GM12801 (cell line): ENCODE results near the gene RFX8.

Experiments used
- TF ChIP-seq, protein P1 (sequence below): IDR thresholded peaks from one replicate; pipeline ENCODE4 v1.5.1; 2011; ENCODE audit warnings: control low read depth; ENCODE audit not compliant: insufficient read length; ENCODE audit errors: extremely low read depth

Gene RFX8

DNA sequence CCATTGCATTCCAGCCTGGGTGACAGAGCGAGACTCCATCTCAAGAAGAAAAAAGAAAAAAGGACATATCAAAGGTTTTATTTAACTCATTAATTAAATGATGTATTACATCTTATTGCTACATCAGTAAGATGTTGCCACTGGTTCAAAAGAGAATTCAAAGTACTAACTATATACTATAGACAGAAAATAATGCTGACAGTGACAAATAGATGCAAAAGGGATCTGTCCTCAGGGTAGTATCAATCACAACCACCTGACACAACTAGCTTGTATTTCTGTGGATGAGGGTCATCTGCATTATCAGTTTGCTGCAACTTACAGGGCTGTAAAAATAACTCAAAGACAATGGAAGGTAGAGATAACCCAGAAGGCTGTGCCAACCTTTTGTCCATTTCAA lies 71.2 kb downstream of the RFX8 start:
- TF ChIP-seq, protein P1, sequence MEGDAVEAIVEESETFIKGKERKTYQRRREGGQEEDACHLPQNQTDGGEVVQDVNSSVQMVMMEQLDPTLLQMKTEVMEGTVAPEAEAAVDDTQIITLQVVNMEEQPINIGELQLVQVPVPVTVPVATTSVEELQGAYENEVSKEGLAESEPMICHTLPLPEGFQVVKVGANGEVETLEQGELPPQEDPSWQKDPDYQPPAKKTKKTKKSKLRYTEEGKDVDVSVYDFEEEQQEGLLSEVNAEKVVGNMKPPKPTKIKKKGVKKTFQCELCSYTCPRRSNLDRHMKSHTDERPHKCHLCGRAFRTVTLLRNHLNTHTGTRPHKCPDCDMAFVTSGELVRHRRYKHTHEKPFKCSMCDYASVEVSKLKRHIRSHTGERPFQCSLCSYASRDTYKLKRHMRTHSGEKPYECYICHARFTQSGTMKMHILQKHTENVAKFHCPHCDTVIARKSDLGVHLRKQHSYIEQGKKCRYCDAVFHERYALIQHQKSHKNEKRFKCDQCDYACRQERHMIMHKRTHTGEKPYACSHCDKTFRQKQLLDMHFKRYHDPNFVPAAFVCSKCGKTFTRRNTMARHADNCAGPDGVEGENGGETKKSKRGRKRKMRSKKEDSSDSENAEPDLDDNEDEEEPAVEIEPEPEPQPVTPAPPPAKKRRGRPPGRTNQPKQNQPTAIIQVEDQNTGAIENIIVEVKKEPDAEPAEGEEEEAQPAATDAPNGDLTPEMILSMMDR: no peak

DNA sequence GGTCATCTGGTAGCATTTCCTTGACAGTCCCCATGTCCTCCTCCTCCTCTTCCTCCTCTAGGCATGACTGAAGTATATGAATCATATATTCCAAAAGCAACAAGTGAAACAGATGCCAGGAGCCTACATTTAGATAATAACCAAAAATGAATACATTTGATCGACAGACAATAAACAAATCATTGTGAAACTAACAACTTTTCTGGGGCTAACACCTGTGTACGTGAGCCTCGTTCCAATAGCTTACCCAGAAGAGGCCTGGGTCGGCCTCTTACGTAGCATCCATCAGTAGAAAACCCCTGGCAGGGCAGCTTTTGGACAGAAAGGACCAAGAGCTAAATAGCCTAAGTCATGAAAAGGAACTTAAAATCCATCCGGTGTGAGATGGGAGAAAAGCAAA lies 72.3 kb downstream of the RFX8 start:
- TF ChIP-seq, protein P1: no peak

DNA sequence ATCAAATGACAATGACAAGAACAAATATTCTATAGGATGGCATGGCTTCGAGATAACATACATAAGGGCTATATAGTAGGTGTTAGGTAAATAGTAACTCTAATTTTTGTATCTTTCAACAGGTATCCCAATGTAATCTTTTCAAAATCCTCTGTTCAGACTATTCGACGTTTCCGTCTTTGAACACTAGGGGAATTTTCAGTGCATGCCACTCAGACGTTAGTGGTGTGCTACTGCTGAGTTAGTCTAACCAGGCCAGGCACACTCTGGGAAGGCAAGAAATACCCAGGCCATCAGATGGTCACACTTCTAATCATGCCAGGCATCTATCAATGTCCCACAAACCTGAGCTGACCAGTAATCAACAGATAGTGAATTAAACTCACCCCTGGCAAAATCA lies 73.0 kb downstream of the RFX8 start:
- TF ChIP-seq, protein P1: no peak

DNA sequence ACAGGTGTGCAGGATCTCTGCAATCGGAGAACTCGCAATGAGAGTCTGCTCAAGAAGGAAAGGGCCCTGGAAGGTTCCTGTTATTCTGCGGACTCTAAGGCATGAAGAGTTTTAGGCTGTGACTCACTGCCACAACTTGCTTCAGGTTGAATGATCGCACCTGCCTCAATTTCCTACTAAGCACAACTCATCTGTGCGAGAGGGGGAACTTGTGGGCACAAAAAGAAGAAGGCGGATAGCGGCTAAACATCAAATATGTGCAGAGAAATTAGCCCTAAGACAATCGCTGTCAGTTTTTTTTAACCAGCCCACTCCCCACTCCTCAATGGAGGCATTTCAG lies 73.6 kb downstream of the RFX8 start:
- TF ChIP-seq, protein P1: no peak

DNA sequence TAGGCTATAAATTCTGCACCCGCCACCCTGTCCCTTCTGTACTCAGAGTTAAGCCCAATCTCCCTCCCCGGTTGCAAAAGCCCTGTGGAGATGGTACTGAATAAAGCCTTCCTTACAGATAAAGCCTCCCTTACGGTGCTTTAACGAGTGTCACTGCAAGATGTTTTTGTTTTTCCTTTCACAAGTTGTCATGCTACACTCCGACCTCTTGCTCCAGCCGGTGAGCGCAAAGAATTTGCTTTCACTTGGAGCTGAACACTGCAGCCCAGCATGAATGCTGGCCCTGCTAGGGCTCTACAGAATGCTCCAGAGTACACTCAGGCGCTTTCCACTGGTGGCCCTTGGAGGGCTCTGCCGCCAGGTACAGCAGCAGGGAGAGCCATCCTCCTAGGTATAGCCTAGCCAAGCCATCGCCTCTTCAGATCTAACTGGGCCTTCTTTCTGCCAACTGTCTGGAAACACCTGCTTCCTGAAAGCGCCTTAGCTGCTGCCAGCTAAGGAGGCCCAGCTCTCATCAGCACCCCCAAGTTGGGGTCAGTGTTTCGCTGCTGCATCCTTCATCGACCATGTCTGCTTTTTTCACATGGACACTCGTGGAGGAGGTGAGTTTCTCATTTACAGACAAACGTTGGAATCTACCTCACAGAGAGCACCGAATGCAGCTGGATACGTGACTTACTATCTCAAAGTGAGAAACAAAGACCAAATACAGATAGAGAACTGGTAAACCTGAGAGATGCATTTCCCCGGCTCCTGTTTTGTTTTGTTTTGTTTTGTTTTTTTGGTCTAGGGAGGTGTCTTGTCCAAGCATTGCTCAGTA lies 74.2 kb downstream of the RFX8 start:
- TF ChIP-seq, protein P1: no peak

DNA sequence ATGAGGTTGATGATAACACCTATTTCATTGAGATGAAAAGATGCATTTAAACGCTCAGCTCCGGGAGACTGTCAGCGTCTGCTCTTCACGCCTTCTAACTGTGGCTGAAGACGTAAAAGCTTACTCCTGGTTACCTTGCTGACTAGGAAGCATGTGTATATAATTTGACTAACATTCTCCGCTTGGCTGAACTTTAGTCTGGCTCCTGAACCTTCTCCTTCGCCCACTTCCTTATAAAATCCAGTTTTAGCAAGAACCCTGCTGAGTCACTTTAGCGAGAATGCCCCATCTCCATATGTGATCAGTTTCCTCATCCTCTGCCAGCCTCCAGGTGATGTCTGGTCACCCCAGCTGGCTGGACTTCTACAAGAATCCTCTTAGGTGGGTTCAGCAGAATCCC lies 74.9 kb downstream of the RFX8 start:
- TF ChIP-seq, protein P1: no peak

DNA sequence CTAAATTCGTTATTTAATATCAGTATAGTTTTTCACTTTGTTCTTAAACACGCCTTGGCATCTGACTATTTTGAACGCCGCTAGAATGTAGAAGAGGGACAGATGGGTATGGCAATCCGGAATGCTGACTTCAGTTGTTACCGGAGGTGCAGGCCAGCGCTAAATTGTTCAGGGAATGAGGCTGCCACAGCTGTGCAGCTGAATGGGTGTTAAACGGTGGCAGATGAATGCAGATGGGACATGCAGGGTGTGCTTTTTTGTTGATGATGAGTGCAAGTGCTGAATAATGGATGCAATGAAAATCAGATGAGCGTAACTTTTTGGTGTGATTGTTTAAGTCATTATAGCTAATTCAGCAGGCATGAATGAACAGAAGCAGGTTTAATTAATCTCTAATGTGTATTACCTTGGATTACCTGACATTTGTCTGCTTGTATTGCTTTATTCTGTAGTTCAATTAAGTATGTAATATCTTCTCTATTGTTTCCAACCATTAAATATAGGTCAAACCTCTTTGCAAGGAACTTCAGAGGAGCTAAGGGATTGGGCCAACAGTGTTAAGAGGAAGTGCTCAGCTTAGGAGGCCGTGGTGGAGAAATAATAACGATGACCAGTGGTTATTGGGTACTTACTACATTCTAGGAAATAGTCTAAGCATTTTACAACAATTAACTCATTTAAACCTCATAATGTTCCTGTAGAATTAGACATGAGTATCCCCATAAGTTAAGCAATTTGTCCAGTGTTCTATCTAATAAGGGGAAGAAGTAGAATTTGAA lies 75.7 kb downstream of the RFX8 start:
- TF ChIP-seq, protein P1: no peak
